Neuronal stem cell (in vitro differentiated cells): ENCODE data around the gene HADHB.
"Not testable (repeated sequence)": the region's sequence is repeated elsewhere in the genome, so short reads cannot be mapped to it uniquely, and the experiment has no call there.

ENCODE experiments used
- DNase-seq: peaks from one replicate; pipeline ENCODE4 v3.0.0-alpha.2; 2013; ENCODE audit warnings: low spot score
- H2AFZ ChIP-seq: one replicate; pipeline ENCODE4 v1.6.1; 2013; ENCODE audit warnings: mild to moderate bottlenecking, low read length, inconsistent platforms
- H2AK5ac ChIP-seq: 2 replicates; pipeline ENCODE4 v1.6.1; 2013; ENCODE audit warnings: low read depth, mild to moderate bottlenecking, inconsistent platforms, low read length, moderate library complexity, mixed read lengths
- H2BK120ac ChIP-seq: 2 replicates; pipeline ENCODE4 v1.6.1; 2013; ENCODE audit warnings: low read depth, mild to moderate bottlenecking, inconsistent platforms, low read length, moderate library complexity, mixed read lengths
- H2BK12ac ChIP-seq: one replicate; pipeline ENCODE4 v1.6.1; 2013; ENCODE audit warnings: low read length, inconsistent platforms
- H2BK15ac ChIP-seq: 2 replicates; pipeline ENCODE4 v1.6.1; 2013; ENCODE audit warnings: mild to moderate bottlenecking, low read length, inconsistent platforms, mixed read lengths
- H2BK5ac ChIP-seq: one replicate; pipeline ENCODE4 v1.6.1; 2013; ENCODE audit warnings: inconsistent platforms, mild to moderate bottlenecking, low read length, moderate library complexity
- H3K14ac ChIP-seq: one replicate; pipeline ENCODE4 v1.6.1; 2013; ENCODE audit warnings: low read length, inconsistent platforms
- H3K18ac ChIP-seq: 2 replicates; pipeline ENCODE4 v1.6.1; 2013; ENCODE audit warnings: low read length, inconsistent platforms
- H3K23ac ChIP-seq: 2 replicates; pipeline ENCODE4 v1.6.1; 2013; ENCODE audit warnings: low read depth, mild to moderate bottlenecking, mixed read lengths, low read length, inconsistent platforms; ENCODE audit not compliant: poor library complexity
- H3K27ac ChIP-seq: replicated peaks from 3 replicates; pipeline ENCODE4 v1.5.1; 2013; ENCODE audit warnings: low read length, inconsistent platforms
- H3K27me3 ChIP-seq, 3 experiments: 2 replicates each; pipeline ENCODE4 v1.6.1; 2013; ENCODE audit warnings: low read length in 3 of 3, mild to moderate bottlenecking in 2 of 3, inconsistent platforms in 1 of 3, low read depth in 1 of 3, mixed read lengths in 1 of 3, moderate library complexity in 1 of 3; ENCODE audit not compliant: control insufficient read depth in 3 of 3, insufficient read depth in 3 of 3
- H3K36me3 ChIP-seq, 2 donors: replicated peaks in 1 of 2; 2 replicates each; pipeline ENCODE4 v1.6.1; 2013; ENCODE audit warnings: low read length in 2 of 2; ENCODE audit not compliant: control insufficient read depth in 2 of 2, insufficient read depth in 2 of 2
- H3K4ac ChIP-seq: 2 replicates; pipeline ENCODE4 v1.6.1; 2013; ENCODE audit warnings: inconsistent platforms, mild to moderate bottlenecking, low read length, moderate library complexity
- H3K4me1 ChIP-seq, 2 donors: 1 replicate in 1 of 2; 2 replicates in 1 of 2; pipeline ENCODE4 v1.6.1; 2013; ENCODE audit warnings: low read length in 2 of 2, low read depth in 1 of 2; ENCODE audit not compliant: control insufficient read depth in 2 of 2, insufficient read depth in 1 of 2
- H3K4me2 ChIP-seq: one replicate; pipeline ENCODE4 v1.6.1; 2013; ENCODE audit warnings: mild to moderate bottlenecking, low read length, inconsistent platforms; ENCODE audit not compliant: insufficient read depth, poor library complexity, severe bottlenecking
- H3K4me3 ChIP-seq, 2 donors: 2 replicates each; pipeline ENCODE4 v1.5.1; 2013; ENCODE audit warnings: low read length in 2 of 2, mild to moderate bottlenecking in 2 of 2, inconsistent platforms in 1 of 2, moderate library complexity in 1 of 2
- H3K79me1 ChIP-seq: one replicate; pipeline ENCODE4 v1.6.1; 2013; ENCODE audit warnings: low read depth, mild to moderate bottlenecking, inconsistent platforms, low read length, moderate library complexity
- H3K9ac ChIP-seq: one replicate; pipeline ENCODE4 v1.6.1; 2013; ENCODE audit warnings: mild to moderate bottlenecking, low read depth, low read length, inconsistent platforms; ENCODE audit not compliant: poor library complexity
- H3K9me3 ChIP-seq, 2 donors: replicated peaks in 1 of 2; 2 replicates each; pipeline versions ENCODE3 to v1.6.1; 2013; ENCODE audit warnings: low read length in 2 of 2, mild to moderate bottlenecking in 2 of 2, inconsistent platforms in 1 of 2, low read depth in 1 of 2, mixed read lengths in 1 of 2, moderate library complexity in 1 of 2; ENCODE audit not compliant: control insufficient read depth in 2 of 2, insufficient read depth in 1 of 2
- H4K8ac ChIP-seq: one replicate; pipeline ENCODE4 v1.6.1; 2013; ENCODE audit warnings: low read depth, mild to moderate bottlenecking, inconsistent platforms, low read length, moderate library complexity
- H4K91ac ChIP-seq: one replicate; pipeline ENCODE4 v1.6.1; 2013; ENCODE audit warnings: low read length, low read depth, mild to moderate bottlenecking, inconsistent platforms; ENCODE audit not compliant: poor library complexity
- WGBS, 2 donors: extraction: QIAGEN DNeasy Blood & Tissue Kit; methylation state at CpG; one replicate each; pipeline ENCODE4 v1.1.7; 2013; ENCODE audit warnings: missing lambda C conversion rate in 2 of 2, mixed read lengths in 1 of 2; ENCODE audit not compliant: insufficient read length in 2 of 2, insufficient replicate concordance in 1 of 2; ENCODE audit errors: extremely low coverage in 2 of 2; 5-methylcytosine and 5-hydroxymethylcytosine counted together

The HADHB gene

GRCh38 chr2:26316845-26317244 is 72.1 kb downstream of the HADHB start:
- Histone ChIP-seq H3K79me1 (no peaks in the 10 kb centered on the region), H3K27me3 (no peaks in the 10 kb centered on the region), H2BK5ac (no peak overlapping the region), H4K91ac (no peak overlapping the region), H3K14ac (no peak overlapping the region), H3K4me2 (no peak overlapping the region), H2AFZ (peak overlapping the region; percentile 67), H4K8ac (no peak overlapping the region), H2BK15ac (no peak overlapping the region), H2BK120ac (no peak overlapping the region), H3K36me3 (no peaks in the 10 kb centered on the region), H3K27ac (no peak overlapping the region), H3K9ac (no peak overlapping the region), H3K4ac (no peak overlapping the region), H3K4me3 (no peak overlapping the region), H2AK5ac (no peak overlapping the region), H3K23ac (no peak overlapping the region), H3K18ac (no peak overlapping the region), H2BK12ac (no peak overlapping the region), H3K4me1 (peaks cover 5 to 6% of the 10 kb centered on the region in 2 donors), H3K9me3 (no peaks in the 10 kb centered on the region)
- no peak for DNase-seq
- WGBS, 2 donors: no CpG with 5 or more reads among the region's 6 CpGs

GRCh38 chr2:26317377-26318105 is 72.8 kb downstream of the HADHB start:
- Histone ChIP-seq H2AK5ac (peak overlapping the region; percentile 20), H2BK15ac (peak overlapping the region; percentile 52), H4K8ac (no peak overlapping the region), H3K9me3 (no peaks in the 10 kb centered on the region), H3K23ac (no peak overlapping the region), H3K4me1 (peaks cover 5 to 6% of the 10 kb centered on the region in 2 donors), H3K79me1 (no peaks in the 10 kb centered on the region), H3K4ac (no peak overlapping the region), H3K4me3 (no peak overlapping the region), H3K18ac (no peak overlapping the region), H2BK12ac (no peak overlapping the region), H3K4me2 (no peak overlapping the region), H3K27me3 (no peaks in the 10 kb centered on the region), H3K27ac (no peak overlapping the region), H2BK120ac (no peak overlapping the region), H4K91ac (no peak overlapping the region), H3K14ac (peak overlapping the region; percentile 60), H2AFZ (peak overlapping the region; percentile 67), H3K36me3 (no peaks in the 10 kb centered on the region), H2BK5ac (no peak overlapping the region), H3K9ac (peak overlapping the region; percentile 5)
- no CpG with 5 or more reads among the region's 8 CpGs for WGBS, 2 donors
- DNase-seq: no peak

DNA sequence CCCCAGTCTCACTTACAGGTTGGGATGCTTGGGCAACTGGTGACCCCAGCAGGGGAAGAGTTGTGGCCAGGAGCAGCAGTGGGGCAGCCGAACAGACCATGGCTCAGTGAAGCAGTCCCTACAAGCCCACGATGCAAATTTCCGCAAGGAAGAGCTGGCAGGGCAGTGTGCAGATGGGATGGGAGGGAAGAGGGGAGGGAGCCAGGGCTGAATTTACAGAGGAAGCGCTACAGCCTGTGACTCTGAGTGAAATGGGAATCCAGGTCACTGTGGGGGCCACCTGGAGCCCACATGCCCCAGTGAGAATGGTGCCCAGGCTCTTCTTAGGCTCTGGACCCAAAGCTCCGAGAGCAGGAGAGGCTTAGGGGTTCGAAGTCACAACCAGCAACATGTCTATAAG is 74.2 kb downstream of the HADHB start:
- Histone ChIP-seq H3K27me3 (no peaks in the 10 kb centered on the region), H4K91ac (no peak overlapping the region), H2BK120ac (no peak overlapping the region), H3K4me2 (no peak overlapping the region), H3K4ac (no peak overlapping the region), H3K4me1 (peaks cover 5 to 6% of the 10 kb centered on the region in 2 donors), H3K4me3 (no peak overlapping the region), H3K36me3 (no peaks in the 10 kb centered on the region), H3K18ac (peak overlapping the region; percentile 89), H2BK15ac (no peak overlapping the region), H4K8ac (no peak overlapping the region), H2BK12ac (peak overlapping the region; percentile 66), H3K79me1 (no peaks in the 10 kb centered on the region), H2AFZ (peak overlapping the region; percentile 85), H2AK5ac (peak overlapping the region; percentile 10), H3K27ac (no peak overlapping the region), H2BK5ac (peak overlapping the region; percentile 77), H3K9ac (no peak overlapping the region), H3K14ac (no peak overlapping the region), H3K23ac (peak overlapping the region; percentile 83), H3K9me3 (no peaks in the 10 kb centered on the region)
- no peak for DNase-seq
- no CpG with 5 or more reads among the region's 6 CpGs for WGBS, 2 donors

DNA sequence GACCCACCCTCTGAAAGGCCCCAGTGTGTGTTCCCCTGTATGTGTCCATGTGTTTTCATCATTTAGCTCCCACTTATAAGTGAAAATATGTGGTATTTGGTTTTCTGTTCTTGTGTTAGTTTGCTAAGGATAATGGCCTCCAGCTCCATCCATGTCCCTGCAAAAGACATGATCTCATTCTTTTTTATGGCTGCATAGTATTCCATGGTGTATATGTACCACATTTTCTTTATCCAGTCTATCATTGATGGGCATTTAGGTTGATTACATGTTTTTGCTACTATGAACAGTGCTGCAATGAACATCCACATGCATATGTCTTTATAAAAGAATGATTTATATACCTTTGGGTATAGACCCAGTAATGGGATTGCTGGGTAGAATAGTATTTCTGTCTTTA is 79.7 kb downstream of the HADHB start:
- not testable (repeated sequence) for H2BK15ac ChIP-seq, H3K4me1 ChIP-seq, H3K4me3 ChIP-seq, H3K23ac ChIP-seq, H3K18ac ChIP-seq, H3K9me3 ChIP-seq, H3K36me3 ChIP-seq, H2BK5ac ChIP-seq, H3K4ac ChIP-seq, H3K79me1 ChIP-seq, H3K27me3 ChIP-seq, H2BK120ac ChIP-seq, H3K27ac ChIP-seq, H3K14ac ChIP-seq, H2BK12ac ChIP-seq, H4K91ac ChIP-seq, H4K8ac ChIP-seq, DNase-seq, H2AK5ac ChIP-seq, H3K4me2 ChIP-seq, H3K9ac ChIP-seq, H2AFZ ChIP-seq
